ENCODE data around the gene SCUBE2. TPM values are rescaled to one million over a fixed set of nuclear protein-coding genes. Genes with fewer than 3 reads are reported as not detected.

The SCUBE2 gene
- total RNA-seq (2014; rRNA removed; shearing (Covaris generic); ENCODE audit: low replicate concordance), result 4.3 TPM in 1 of 2 replicates, not detected in the other

DNA sequence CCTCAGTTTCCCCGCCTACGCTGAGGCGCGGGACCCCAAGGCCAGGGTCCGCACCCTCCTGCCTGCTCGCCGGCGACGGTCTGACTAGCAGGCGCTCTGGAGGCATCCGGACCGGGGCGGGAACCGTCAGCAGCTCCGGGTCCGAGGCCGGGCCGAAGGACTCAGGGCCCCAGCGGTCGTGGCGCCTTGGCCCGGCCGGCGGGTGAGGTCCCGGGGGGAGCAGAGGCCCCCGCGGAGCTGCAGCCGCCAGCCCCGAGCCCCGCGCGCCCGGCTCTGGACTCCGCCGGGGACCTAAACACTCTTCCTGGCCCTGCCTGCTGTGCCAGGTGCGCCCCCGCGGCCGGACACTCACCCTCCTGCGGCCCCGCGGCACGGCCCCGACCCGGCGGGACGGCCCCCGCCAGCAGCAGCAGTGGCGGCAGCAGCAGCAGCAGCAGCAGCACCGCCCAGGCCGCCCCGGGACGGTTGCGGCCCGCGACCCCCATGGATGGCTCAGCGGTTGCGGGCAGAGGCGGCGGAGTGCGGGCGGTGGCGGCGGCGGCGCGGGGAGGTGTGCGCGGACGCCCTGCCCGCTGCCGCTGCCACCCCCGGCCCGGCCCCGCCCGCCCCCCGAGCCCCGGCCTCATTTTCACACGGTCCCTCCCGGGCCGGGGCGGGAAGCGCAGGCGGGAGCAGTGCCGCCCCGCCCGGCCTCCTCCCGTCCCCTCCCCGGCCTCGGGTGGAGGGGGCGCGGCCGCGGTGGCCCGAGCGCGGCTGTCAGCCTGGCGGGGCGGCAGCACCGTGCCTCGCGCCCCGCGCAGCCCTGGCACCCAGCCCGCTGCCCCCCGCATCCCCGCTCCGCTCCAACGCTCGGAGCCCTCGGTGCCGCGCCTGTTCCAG lies at the start of gene SCUBE2:
SCUBE2 (minus strand) TSS at position 556 of the 879 bp plus-strand sequence; CDS start at position 485, 71 bp downstream.
- DNase-seq (ENCODE audit: low read depth), result no peak
- in situ Hi-C loops (cut with HindIII; ENCODE audit: low pct_unique_long_range_greater_than_20kb, low sequenced_read_pairs), result no loop called here

DNA sequence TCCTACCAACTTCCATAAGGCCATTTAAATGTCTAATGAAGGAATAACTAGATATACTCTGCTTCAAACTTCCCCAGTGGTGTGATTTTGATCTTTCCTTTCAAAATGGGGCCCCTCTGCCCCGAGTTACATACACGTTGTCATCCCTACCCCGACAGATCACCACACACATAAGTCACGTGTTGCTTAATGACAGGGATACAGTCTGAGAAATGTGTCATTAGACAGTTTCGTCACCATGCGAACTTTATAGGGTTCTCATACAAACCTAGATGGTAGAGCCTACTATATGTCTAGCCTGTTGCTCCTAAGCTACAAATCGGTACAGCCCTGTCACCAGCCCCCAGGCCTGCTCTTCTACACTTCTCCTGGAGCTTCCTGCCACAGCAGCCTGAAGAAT lies 49.8 kb upstream of the SCUBE2 start:
- in situ Hi-C loops (cut with HindIII; ENCODE audit: low pct_unique_long_range_greater_than_20kb, low sequenced_read_pairs), result no loop called here
- DNase-seq (ENCODE audit: low read depth), result no peak

DNA sequence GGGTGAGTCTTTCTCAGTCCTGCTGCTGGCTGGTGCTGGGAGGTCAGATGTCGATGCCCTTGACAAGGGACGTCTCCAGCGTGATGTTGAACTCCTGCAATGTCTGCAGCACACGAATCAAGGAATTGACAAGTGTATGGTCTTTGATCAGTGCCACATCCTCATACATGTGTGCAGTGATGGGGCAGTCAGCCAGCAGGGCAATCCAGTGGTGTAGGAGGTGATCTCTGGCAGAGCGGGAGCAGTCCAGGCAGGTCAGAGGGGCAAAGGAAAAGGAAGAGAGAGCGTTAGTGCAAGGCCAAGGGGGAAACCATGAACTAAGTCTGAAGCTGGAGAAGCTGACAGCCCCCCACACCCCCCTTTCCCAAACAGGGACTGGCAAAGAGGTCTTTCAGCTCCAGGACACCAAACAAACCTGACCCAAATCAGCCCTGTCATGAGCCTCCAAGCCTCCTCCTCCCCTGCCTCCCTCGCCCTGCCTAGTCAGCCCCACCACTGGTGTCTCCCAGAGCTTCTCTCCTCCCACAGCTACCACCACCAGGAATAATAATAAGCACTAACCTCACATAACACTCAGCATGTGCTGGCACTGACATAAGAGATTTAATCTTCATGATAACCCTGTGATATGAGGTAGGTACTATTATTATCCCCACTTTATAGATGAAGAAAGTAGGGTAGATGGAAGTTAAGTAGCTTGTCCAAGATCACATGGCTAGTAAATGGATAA lies 48.4 kb upstream of the SCUBE2 start:
- in situ Hi-C loops (cut with HindIII; ENCODE audit: low pct_unique_long_range_greater_than_20kb, low sequenced_read_pairs), result no loop called here
- peak; percentile 72 for DNase-seq (ENCODE audit: low read depth)

DNA sequence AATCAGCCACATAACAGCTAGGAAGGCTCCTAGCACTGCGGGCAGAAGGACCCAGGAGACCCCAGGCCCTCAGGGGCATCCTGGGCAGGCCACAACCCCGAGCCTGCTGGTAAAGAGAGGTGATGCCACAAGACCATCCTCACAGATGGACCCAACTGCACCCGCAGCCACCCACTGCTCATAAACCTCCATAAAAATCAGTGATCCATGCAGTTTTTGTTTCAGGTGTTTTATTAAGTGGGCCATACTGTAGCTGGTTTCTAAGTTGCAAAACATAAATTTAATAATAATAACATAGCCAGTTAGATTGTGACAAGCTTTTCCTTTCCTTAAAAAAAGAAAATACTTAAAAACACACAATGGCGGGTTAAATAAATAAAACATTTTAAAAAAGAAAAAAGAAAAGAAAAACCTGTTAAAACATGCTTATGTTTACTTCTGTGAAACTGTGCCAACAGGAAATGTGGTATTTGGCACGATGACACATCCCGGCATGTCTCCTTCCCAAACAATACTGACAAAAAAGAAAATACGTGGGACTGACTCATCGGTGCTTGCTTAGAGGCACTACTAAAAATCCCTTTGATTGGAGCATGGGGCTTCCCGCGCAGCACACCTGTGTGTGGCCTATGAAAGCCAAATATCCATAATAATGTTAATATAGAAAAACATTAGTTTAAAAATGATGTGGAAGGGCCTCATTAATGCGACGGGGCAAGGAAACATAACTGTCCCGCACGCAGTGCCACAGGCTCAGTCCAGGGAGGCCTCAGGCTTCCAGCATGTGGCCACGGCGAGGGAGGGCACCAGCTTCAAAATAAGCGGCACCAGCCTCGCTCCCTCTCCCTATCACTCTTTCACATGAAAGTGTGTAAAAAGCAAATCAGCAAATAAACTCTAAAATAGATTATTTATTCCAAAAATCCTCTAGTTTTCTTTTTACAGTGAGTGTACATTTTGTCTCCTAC lies 47.5 kb upstream of the SCUBE2 start:
- peak; percentile 88 for DNase-seq (ENCODE audit: low read depth)
- in situ Hi-C loops (cut with HindIII; ENCODE audit: low pct_unique_long_range_greater_than_20kb, low sequenced_read_pairs), result no loop called here

DNA sequence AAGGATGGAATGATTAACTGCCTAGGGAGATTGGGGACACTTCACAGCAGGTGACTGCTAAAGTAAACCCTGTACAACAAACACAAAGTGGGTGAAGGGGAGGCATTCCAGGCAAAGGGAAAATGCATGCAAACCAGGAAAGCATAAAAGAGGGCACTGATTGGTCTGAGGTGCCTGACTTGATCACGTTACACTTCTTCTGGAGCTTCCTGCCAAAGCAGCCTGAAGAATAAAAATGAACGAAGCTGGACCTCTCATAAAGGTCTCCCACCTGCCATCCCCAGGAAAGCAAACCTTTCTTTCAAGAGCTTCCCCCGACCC lies 46.7 kb upstream of the SCUBE2 start:
- in situ Hi-C loops (cut with HindIII; ENCODE audit: low pct_unique_long_range_greater_than_20kb, low sequenced_read_pairs), result no loop called here

DNA sequence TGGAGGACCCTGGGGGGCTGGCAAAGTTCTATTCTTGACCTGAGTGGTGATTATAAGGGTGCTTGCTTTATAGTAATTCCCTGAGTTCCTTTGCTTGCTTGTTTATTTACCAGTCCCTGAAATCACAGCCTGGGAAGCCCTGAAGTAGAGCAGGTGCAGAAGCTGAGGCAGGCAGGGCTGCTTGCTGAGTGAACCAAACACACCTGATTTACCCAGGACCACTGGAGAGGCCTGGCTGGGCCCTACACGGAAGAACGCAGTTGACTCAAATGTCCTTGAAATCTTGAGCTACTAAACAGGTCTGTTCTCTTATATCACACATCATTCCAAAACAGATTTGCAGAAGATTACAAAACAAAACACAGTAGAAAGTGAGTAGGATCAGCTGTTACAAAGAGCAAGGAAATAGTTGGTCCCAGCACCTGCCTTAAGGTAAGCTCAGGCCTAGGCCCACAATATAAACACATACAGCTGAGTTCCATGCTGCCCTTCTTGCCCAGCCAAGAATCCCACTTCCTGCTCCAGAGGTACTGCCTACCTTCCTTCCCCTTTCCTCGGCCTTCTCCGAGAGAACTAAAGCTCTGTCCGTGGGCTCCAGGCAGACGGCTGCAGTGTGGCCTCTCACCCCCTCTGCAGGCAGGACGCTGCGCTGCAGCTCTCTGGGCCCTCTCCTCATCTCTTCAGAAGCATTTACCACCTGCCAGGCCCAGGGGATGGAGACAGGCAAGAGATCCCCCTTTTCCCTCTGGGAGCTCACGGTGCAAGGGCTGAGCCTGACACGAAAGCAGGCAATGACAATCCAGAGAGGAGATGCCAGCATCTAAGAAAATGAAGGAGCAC lies 46.1 kb upstream of the SCUBE2 start:
- peak; percentile 81 for DNase-seq (ENCODE audit: low read depth)
- in situ Hi-C loops (cut with HindIII; ENCODE audit: low pct_unique_long_range_greater_than_20kb, low sequenced_read_pairs), result no loop called here

More for the DNA sequence above, 46.7 kb upstream of the SCUBE2 start:
- no peak for DNase-seq (ENCODE audit: low read depth)

GRCh38 chr11:9136741-9137140 lies 45.3 kb upstream of the SCUBE2 start:
- in situ Hi-C loops (cut with HindIII; ENCODE audit: low pct_unique_long_range_greater_than_20kb, low sequenced_read_pairs), result no loop called here
- no peak for DNase-seq (ENCODE audit: low read depth)

GRCh38 chr11:9133956-9134355 lies 42.6 kb upstream of the SCUBE2 start:
- in situ Hi-C loops (cut with HindIII; ENCODE audit: low pct_unique_long_range_greater_than_20kb, low sequenced_read_pairs), result no loop called here

DNA sequence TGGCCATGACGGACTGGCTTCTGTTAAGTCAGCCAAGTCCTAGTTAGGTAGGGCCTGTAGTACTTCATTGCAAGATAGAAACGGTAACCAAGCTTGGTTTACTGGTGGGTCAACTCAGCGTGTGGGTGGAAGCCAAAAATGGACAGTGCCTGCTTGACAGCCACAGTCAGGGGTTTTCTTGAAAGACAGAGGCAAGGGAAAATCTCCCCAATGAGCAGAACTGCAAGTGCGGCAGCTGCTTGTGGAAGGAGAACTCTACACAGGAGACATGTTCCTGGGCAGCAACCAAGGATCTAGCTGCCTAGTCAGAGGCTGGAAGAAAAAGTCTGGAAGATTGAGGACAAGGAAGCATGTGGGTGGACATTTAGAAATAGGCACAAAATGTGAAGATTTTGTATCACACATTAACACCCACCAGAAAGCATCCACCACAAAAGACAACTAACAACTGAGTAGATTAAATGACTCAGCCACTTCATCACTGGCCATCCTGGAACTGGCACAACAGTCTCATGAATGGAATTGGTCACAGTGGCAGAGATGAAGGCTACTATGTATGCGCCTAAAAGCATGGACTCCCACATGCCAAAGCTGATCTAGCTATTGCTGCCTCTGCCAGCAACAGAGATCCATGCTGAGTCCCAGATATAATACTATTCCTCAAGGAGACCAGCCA lies 40.9 kb upstream of the SCUBE2 start:
- DNase-seq (ENCODE audit: low read depth), result no peak
- in situ Hi-C loops (cut with HindIII; ENCODE audit: low pct_unique_long_range_greater_than_20kb, low sequenced_read_pairs), result no loop called here

More at GRCh38 chr11:9133956-9134355, 42.6 kb upstream of the SCUBE2 start:
- no peak for DNase-seq (ENCODE audit: low read depth)

DNA sequence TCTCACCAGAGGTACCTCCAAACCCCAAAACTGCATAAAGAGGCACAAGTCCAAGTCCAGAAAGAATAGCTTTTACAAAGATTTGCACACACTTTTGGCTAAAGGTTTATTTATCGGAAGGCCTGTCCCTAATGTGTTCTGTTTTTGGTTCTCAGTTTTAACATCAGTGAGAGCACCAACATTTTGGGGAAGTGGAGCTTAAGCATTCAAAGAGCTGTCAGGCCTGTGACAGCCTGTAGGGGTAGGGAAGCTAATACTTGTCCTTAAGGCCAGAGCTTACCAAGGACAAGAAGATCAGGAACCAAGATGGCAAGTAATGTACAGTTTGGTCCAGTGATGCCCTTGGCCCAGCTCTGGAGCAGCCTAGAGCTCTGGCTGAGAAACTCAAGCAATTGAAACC lies 38.9 kb upstream of the SCUBE2 start:
- DNase-seq (ENCODE audit: low read depth), result no peak
- in situ Hi-C loops (cut with HindIII; ENCODE audit: low pct_unique_long_range_greater_than_20kb, low sequenced_read_pairs), result no loop called here

DNA sequence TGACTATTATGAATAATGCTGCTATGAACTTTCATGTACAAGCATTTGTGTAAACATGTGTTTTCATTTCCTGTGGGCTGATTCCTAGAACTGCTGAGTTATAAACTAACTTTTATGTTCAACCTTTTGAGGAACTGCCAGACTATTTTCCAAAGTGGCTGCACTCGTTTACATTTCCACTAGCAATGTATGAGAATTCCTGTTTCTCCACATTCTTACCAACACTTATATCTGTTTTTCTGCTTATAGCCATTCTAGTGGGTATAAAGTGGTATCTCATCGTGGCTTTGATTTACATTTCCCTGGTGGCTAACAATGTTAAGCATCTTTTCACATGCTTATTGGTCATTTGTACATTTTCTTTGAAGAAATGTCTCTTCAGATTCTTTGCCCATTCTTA lies 35.2 kb upstream of the SCUBE2 start:
- in situ Hi-C loops (cut with HindIII; ENCODE audit: low pct_unique_long_range_greater_than_20kb, low sequenced_read_pairs), result no loop called here
- DNase-seq (ENCODE audit: low read depth), result no peak

- DNase-seq (ENCODE audit: low read depth), result no peak
- in situ Hi-C loops (cut with HindIII; ENCODE audit: low pct_unique_long_range_greater_than_20kb, low sequenced_read_pairs), result no loop called here
Observed at GRCh38 chr11:9125185-9125886, 33.9 kb upstream of the SCUBE2 start.

DNA sequence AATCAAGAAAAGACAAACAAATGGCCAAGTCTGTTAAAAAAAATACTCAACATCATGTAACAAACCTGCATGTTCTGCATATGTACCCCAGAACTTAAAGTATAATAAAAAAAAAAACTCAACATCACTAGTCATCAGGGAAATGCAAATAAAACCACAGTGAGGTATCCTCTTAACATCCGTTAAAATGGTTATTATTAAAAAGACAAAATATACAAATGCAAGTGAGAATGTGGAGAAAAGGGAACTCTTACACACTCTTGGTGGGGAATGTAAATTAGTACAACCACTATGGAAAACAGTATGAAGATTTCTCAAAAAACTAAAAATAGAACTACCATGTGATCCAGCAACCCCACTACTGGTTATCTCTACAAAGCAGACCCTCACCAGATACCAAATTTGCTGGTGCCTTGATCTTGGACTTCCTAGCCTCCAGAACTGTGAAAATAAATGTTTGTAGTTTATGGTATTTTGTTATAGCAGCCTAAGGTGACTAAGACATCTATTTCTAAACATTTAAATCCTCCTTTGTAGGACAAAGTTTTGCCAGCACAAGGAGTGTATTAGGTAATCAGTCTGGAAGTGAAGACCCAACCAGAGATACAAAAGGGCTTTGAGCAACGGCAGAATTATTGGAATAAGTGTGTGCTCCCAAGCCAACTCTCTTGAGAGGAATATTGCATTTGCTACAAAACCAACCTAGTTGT lies 32.4 kb upstream of the SCUBE2 start:
- in situ Hi-C loops (cut with HindIII; ENCODE audit: low pct_unique_long_range_greater_than_20kb, low sequenced_read_pairs), result no loop called here
- no peak for DNase-seq (ENCODE audit: low read depth)

GRCh38 chr11:9121469-9121796 lies 30.0 kb upstream of the SCUBE2 start:
- in situ Hi-C loops (cut with HindIII; ENCODE audit: low pct_unique_long_range_greater_than_20kb, low sequenced_read_pairs), result no loop called here
- no peak for DNase-seq (ENCODE audit: low read depth)

DNA sequence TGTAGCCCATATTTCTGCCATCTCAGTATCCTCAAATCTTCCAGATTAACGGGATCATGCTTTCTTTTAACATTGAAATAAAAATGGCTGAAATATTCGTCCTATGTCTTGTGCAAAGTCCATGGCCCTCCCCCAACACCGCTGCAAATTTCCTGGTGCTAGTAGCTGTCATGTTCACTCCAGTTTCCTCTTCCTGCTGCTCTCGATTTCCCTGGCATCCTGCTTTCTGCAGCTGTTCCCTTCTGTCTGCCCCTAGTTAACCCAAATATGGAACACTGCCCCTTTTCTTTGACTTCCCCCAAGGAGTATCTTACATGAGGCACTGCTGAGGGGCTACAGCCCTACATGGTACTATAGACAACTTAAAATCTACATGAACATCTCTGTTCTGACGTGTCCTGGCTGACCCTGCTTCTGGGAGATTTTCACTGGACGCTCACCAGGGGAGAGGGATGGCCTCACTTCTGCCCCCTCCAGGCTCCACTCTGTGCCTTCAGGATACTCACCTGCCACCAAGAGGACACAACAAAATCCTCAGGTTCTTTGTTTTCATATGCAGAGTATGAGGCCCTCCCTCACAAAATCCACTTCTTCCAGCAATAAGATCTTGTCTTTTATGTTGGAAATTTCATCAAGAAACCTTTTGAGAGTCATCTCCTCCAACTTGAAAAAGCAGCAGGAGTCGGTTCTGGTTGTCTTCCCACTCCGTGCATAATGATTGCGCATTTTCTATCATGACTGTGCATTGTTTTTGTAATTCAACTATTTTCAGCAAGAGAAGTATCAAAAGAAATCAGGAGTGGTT lies 29.5 kb upstream of the SCUBE2 start:
- in situ Hi-C loops (cut with HindIII; ENCODE audit: low pct_unique_long_range_greater_than_20kb, low sequenced_read_pairs), result no loop called here
- DNase-seq (ENCODE audit: low read depth), result no peak

Measured in Caki2 (cell line).